Testis (tissue), 3 donors: ENCODE measurements around the gene RAMACL. TPM values are rescaled to one million over a fixed set of nuclear protein-coding genes. Genes with fewer than 3 reads are reported as not detected.

ENCODE experiments used
- DNase-seq: peaks from one replicate; pipeline ENCODE4 v3.0.0-alpha.2; 2019
- H3K27ac ChIP-seq, 2 donors: fragments of 200-600 bp; sonication (generic); one replicate each; pipeline ENCODE4 v1.5.1; 2019
- H3K27me3 ChIP-seq: fragments of 200-600 bp; sonication (generic); one replicate; pipeline ENCODE4 v1.5.1; 2019
- H3K36me3 ChIP-seq: fragments of 200-600 bp; sonication (generic); one replicate; pipeline ENCODE4 v1.5.1; 2017; ENCODE audit warnings: low read depth; ENCODE audit errors: missing control alignments
- H3K4me1 ChIP-seq: fragments of 200-600 bp; sonication (generic); one replicate; pipeline ENCODE4 v1.5.1; 2019
- H3K4me3 ChIP-seq, 2 donors: fragments of 200-600 bp; sonication (generic); one replicate each; pipeline ENCODE4 v1.5.1; 2017 to 2019
- H3K9me3 ChIP-seq: fragments of 200-600 bp; sonication (generic); one replicate; pipeline ENCODE4 v1.5.1; 2017
- POLR2A ChIP-seq: fragments of 450-650 bp; IDR thresholded peaks from one replicate; pipeline ENCODE4 v1.6.1; 2017; ENCODE audit warnings: antibody characterized with exemption, mild to moderate bottlenecking, moderate library complexity
- WGBS, 2 donors: methylation state at CpG; one replicate each; pipeline ENCODE4 v1.1.5; 2018; 5-methylcytosine and 5-hydroxymethylcytosine counted together
- intact Hi-C: fragments of 100-400 bp; cut with DNase I; formaldehyde crosslinking; loops from one replicate; pipeline ENCODE4 v1.15.1; 2023; ENCODE audit warnings: low total_unique reads
- polyA plus RNA-seq: library from polyadenylated mRNA; stranded (reverse); fragments of 350-450 nt; fragmentation: Illumina TruSeq; extraction: RNeasy Lipid Tissue Mini Kit (QIAGEN cat#74804); gene quantifications from one replicate; pipeline ENCODE4 v1.2.3, GENCODE V29; 2014; ENCODE audit warnings: low read depth, low replicate concordance; ENCODE audit not compliant: insufficient read depth
- total RNA-seq, 2 donors: library from RNA; depleted of rRNA; stranded (reverse); fragments of >200 nt; gene quantifications; one replicate each; pipeline ENCODE4 v1.2.3, GENCODE V29; 2016
- TF ChIP-seq, protein P1 (sequence below), 3 experiments: fragments of 450-650 bp in 2 of 3; fragments of 200-600 bp in 1 of 3; sonication (generic) in 1 of 3; IDR thresholded peaks; one replicate each; pipeline ENCODE4 v1.5.1; 2016 to 2019; ENCODE audit warnings: antibody characterized with exemption in 3 of 3, mild to moderate bottlenecking in 2 of 3, moderate library complexity in 1 of 3

The RAMACL gene
- total and polyA plus RNA-seq, 3 donors from 2014 or later: 1.7 to 1.9 TPM; not detected in 1

DNA sequence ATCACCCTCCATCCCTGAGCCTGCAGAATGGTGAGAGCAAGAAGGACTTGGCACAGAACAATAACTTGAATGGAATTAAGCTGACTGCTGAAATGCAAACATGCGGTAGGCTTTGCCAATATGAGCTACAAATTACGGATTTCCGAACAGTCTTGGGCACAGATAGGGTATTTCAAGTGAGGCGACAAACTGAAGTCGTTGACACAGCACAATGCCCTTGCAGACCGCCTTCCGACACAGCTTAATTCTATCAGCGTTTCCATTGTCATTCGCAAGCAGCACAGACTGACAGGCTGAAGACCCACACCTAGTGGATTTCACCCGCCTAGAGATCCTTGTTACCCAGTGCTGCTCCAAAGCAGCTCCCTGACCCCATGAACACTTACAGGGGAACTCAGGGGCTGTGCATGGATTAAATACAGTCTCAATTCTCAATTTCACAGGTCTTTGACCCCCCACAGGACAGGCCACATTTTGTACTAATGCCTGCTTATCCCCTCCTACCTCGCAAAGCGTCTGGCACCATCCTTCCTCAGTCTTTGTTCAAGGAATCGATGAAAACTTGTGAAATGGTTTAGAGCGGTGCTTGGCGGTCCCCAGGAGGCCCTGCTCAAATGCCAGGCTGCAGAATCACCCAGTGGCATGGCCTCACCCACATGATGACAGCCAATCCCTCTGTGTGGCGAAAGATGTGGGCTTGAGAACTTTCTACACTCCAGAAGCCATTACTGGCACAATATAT is 34.6 kb downstream of the RAMACL start:
- intact Hi-C loops: no loop called here
- TF ChIP-seq, protein P1, sequence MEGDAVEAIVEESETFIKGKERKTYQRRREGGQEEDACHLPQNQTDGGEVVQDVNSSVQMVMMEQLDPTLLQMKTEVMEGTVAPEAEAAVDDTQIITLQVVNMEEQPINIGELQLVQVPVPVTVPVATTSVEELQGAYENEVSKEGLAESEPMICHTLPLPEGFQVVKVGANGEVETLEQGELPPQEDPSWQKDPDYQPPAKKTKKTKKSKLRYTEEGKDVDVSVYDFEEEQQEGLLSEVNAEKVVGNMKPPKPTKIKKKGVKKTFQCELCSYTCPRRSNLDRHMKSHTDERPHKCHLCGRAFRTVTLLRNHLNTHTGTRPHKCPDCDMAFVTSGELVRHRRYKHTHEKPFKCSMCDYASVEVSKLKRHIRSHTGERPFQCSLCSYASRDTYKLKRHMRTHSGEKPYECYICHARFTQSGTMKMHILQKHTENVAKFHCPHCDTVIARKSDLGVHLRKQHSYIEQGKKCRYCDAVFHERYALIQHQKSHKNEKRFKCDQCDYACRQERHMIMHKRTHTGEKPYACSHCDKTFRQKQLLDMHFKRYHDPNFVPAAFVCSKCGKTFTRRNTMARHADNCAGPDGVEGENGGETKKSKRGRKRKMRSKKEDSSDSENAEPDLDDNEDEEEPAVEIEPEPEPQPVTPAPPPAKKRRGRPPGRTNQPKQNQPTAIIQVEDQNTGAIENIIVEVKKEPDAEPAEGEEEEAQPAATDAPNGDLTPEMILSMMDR (IDR thresholded peaks at IDR 0.05): no peak
- no peak for TF ChIP-seq POLR2A
- H3K27me3 ChIP-seq: no peaks in the 10 kb centered on the region
- no peaks in the 10 kb centered on the region for H3K4me1 ChIP-seq
- no peak overlapping the region for H3K4me3 ChIP-seq
- no peak for DNase-seq
- 88 to 92% methylated on average over 16 of the region's 16 CpGs for WGBS, 2 donors
- H3K36me3 ChIP-seq: no peaks in the 10 kb centered on the region
- no peak overlapping the region for H3K27ac ChIP-seq
- no peaks in the 10 kb centered on the region for H3K9me3 ChIP-seq

DNA sequence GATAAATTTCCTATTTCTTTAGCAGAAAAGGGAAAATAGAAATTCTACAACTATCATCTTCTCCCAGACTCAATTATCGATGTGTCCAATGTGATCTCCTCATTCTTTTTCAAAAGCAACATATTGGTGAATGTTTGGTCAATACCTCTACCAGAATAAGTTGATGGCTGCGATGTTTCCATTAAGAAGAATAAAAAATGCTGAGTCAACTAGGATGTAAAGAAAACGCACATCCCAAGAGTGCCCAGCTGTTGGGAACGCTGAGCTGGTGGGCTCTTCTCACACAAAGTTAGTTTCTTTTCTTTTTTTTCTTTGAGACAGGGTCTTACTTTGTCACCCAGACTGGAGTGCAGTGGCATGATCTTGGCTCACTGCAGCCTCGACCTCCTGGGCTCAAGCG is 39.8 kb downstream of the RAMACL start:
- no peaks in the 10 kb centered on the region for H3K36me3 ChIP-seq
- 83 to 88% methylated on average over 6 of the region's 6 CpGs for WGBS, 2 donors
- no peaks in the 10 kb centered on the region for H3K4me1 ChIP-seq

DNA sequence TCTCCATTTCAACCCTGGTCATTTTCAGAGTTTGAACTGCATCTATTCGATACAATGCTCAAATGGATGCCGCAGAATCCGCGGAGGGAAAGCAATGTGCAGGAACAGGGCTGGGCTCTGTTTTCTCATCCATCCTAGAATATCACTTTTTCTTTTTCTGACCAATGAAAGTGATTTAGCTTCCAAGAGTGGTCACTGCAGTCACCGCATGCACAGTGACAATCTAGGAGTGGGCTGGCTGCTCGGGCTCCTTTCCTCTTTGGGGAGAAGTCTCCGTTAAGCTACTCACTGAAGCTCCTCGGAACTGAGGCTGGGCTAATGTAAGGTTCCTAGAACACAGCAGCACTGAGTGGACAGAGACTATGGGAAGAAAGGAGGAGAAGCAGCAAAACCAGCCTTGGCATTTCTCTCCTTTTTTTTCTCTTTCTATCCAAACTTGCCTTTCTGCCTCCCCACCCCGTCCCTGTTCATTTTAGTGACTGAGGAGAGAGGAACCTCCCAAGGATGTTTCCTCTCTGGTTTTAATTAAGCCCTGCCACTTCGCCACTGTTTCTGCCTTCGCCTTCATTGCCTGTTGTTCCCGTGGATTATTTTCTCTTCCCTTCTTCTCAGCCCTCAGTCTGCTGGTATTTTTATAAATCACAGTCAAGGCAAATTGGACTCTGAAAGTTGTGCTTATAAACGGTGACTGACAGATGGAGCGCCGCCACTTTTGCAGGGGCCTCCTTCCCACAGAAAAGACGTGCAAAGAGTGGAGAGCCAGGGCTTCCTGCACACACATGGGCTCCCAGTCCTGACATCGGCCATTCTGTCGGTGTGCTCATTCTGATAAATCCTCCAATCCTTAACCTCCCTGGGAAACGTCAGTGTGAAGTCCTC is 41.1 kb downstream of the RAMACL start:
- Histone ChIP-seq H3K27ac (no peak overlapping the region), H3K36me3 (no peaks in the 10 kb centered on the region), H3K27me3 (no peaks in the 10 kb centered on the region), H3K4me3 (no peak overlapping the region), H3K4me1 (no peaks in the 10 kb centered on the region), H3K9me3 (no peaks in the 10 kb centered on the region)
- TF ChIP-seq, protein P1 (IDR thresholded peaks at IDR 0.05): no peak
- TF ChIP-seq POLR2A: no peak
- intact Hi-C loops: no loop called here
- DNase-seq: no peak
- WGBS, 2 donors: 69 to 86% methylated on average over 19 of the region's 19 CpGs

More for the DNA sequence above, 39.8 kb downstream of the RAMACL start:
- TF ChIP-seq, protein P1 (IDR thresholded peaks at IDR 0.05): no peak
- H3K9me3 ChIP-seq: no peaks in the 10 kb centered on the region
- H3K27ac ChIP-seq: no peak overlapping the region
- DNase-seq: no peak
- no peaks in the 10 kb centered on the region for H3K27me3 ChIP-seq
- intact Hi-C loops: no loop called here
- H3K4me3 ChIP-seq: no peak overlapping the region

DNA sequence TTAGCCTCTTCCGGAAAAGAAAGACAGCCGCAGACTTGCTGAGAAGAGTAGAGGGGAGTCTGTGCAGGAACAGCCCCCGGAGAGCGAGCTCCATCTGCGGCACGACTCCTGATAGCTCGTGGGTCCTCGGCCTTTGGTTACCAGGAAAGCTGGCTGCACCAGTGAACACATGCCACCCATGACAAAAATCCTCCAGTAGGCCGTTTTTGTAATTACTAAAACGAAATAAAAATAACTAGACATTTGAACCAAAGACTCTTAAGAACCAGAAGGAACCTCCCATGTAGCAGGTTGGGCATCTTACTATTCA is 42.2 kb downstream of the RAMACL start:
- DNase-seq: no peak
- Histone ChIP-seq H3K27me3 (no peaks in the 10 kb centered on the region), H3K4me1 (no peaks in the 10 kb centered on the region), H3K9me3 (no peaks in the 10 kb centered on the region), H3K27ac (no peak overlapping the region), H3K36me3 (no peaks in the 10 kb centered on the region), H3K4me3 (no peak overlapping the region)
- 90 to 92% methylated on average over 10 of the region's 10 CpGs for whole genome bisulfite sequencing, 2 donors
- intact Hi-C loops: no loop called here
- TF ChIP-seq, protein P1 (IDR thresholded peaks at IDR 0.05): no peak
- TF ChIP-seq POLR2A: no peak
